Loucy (cell line): ENCODE data around the gene ATRAID.

Experiments used
- H2AFZ ChIP-seq: fragments of 200-600 bp; sonication (generic); 2 replicates; pipeline ENCODE4 v1.6.0; 2016; ENCODE audit warnings: antibody characterized with exemption, mild to moderate bottlenecking, low read length, moderate library complexity
- H3F3A ChIP-seq: fragments of 200-600 bp; 2 replicates; pipeline ENCODE4 v1.6.0; 2016; ENCODE audit warnings: antibody characterized with exemption, low read depth, mild to moderate bottlenecking
- H3K27me3 ChIP-seq: fragments of 200-600 bp; sonication (generic); 2 replicates; pipeline ENCODE4 v1.6.1; 2014; ENCODE audit warnings: low read length, mild to moderate bottlenecking; ENCODE audit not compliant: insufficient read depth, poor library complexity, severe bottlenecking
- H3K36me3 ChIP-seq: fragments of 200-600 bp; sonication (generic); 2 replicates; pipeline ENCODE4 v1.6.1; 2016; ENCODE audit warnings: low read length; ENCODE audit not compliant: insufficient read depth
- H3K4me1 ChIP-seq: fragments of 200-600 bp; sonication (generic); 2 replicates; pipeline ENCODE4 v1.5.1; 2014; ENCODE audit warnings: low read length, mild to moderate bottlenecking; ENCODE audit not compliant: insufficient read depth, poor library complexity, severe bottlenecking
- H3K4me2 ChIP-seq: fragments of 200-600 bp; sonication (generic); 2 replicates; pipeline ENCODE4 v1.6.0; 2014; ENCODE audit warnings: antibody characterized with exemption, low read length, low read depth, mild to moderate bottlenecking; ENCODE audit not compliant: poor library complexity, severe bottlenecking
- H3K4me3 ChIP-seq: fragments of 200-600 bp; sonication (generic); 2 replicates; pipeline ENCODE4 v1.5.1; 2014; ENCODE audit warnings: low read length, mild to moderate bottlenecking, mixed read lengths; ENCODE audit not compliant: poor library complexity, severe bottlenecking
- H3K79me2 ChIP-seq: fragments of 200-600 bp; sonication (generic); 2 replicates; pipeline ENCODE4 v1.6.1; 2014; ENCODE audit warnings: low read length; ENCODE audit not compliant: insufficient read depth
- H3K9ac ChIP-seq: fragments of 200-600 bp; sonication (generic); 2 replicates; pipeline ENCODE4 v1.6.0; 2014; ENCODE audit warnings: mild to moderate bottlenecking, low read depth, low read length, moderate library complexity; ENCODE audit not compliant: poor library complexity, severe bottlenecking
- H3K9me2 ChIP-seq: fragments of 200-600 bp; sonication (generic); replicated peaks from 2 replicates; pipeline ENCODE4 v1.6.1; 2016; ENCODE audit warnings: low read depth, low read length, mixed read lengths
- H3K9me3 ChIP-seq: fragments of 200-600 bp; sonication (generic); 2 replicates; pipeline ENCODE4 v1.6.1; 2014; ENCODE audit warnings: mild to moderate bottlenecking, antibody characterized with exemption, low read length, low read depth; ENCODE audit not compliant: insufficient read depth
- H4K20me1 ChIP-seq: fragments of 200-600 bp; sonication (generic); 2 replicates; pipeline ENCODE4 v1.6.0; 2014; ENCODE audit warnings: antibody characterized with exemption, low read length, mild to moderate bottlenecking; ENCODE audit not compliant: insufficient read depth, poor library complexity, severe bottlenecking
- CTCF ChIP-seq: fragments of 200-600 bp; sonication (generic); conservative IDR thresholded peaks from 2 replicates; pipeline ENCODE4 v1.5.1; 2014; ENCODE audit warnings: mild to moderate bottlenecking, antibody characterized with exemption, low read length
- EZH2phosphoT487 ChIP-seq: fragments of 200-600 bp; IDR thresholded peaks from 2 replicates; pipeline ENCODE4 v1.6.1; 2018; ENCODE audit warnings: antibody characterized with exemption, mild to moderate bottlenecking, moderate library complexity, borderline replicate concordance

The ATRAID gene

DNA sequence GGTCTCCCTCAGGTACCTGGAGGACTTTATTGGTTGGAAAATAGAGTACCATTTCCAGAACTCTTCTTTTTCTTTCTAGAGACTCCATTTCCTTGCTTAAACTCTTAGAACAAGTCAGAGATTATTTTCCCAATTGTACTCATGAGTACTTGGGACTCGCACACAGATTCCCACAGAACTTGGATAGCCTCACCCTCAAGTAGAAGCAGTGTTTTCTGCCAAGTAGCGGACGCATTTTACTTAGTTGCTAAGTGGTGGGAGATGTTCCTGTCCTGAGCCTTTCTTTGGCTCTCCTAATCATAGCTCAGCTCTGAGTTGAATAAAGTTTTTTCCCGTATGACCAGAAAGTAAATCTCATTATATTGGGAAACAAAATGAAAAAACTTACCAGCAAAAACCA is 33.8 kb downstream of the ATRAID start:
- H3K36me3 ChIP-seq, result peaks cover 41% of the 10 kb centered on the region; the same call in 1 of the 2 replicates
- no peaks in the 10 kb centered on the region for H4K20me1 ChIP-seq
- H3K79me2 ChIP-seq, result no peaks in the 10 kb centered on the region
- H3K9me2 ChIP-seq, result no peaks in the 10 kb centered on the region
- H3K27me3 ChIP-seq, result no peaks in the 10 kb centered on the region
- H3K4me2 ChIP-seq, result no peak overlapping the region
- no peak for TF ChIP-seq CTCF
- no peak for TF ChIP-seq EZH2phosphoT487
- H3K4me3 ChIP-seq, result no peak overlapping the region
- no peaks in the 10 kb centered on the region for H3K9me3 ChIP-seq
- no peaks in the 10 kb centered on the region for H3F3A ChIP-seq
- H2AFZ ChIP-seq, result no peak overlapping the region
- peaks cover 8% of the 10 kb centered on the region for H3K4me1 ChIP-seq
- no peak overlapping the region for H3K9ac ChIP-seq

DNA sequence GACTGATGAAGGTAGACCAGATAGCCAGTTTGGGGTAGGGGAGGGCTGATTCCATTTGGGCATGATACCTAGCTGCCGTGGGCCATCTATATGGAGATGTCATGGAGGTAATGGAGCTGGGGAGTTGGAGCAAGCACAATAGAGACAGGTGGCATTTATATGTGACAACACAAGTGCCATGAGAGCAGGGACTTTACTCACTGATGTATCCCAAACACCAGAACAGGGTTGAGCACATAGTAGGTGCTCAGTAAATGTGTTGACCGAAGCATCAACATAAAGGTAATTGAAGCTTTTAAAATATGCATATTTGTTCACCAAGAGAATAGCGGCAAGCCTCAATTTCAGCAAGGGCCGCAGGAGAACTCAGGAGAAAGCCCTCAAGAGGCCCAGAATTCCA is 36.1 kb downstream of the ATRAID start:
- TF ChIP-seq CTCF (no peak), EZH2phosphoT487 (no peak)
- H3K9me2 ChIP-seq, result no peaks in the 10 kb centered on the region
- no peaks in the 10 kb centered on the region for H3K79me2 ChIP-seq
- peaks cover 18% of the 10 kb centered on the region; the same call in 1 of the 2 replicates for H3K36me3 ChIP-seq
- H3K9ac ChIP-seq, result no peak overlapping the region
- H2AFZ ChIP-seq, result no peak overlapping the region
- H3K4me2 ChIP-seq, result no peak overlapping the region
- no peaks in the 10 kb centered on the region for H4K20me1 ChIP-seq
- H3K4me3 ChIP-seq, result no peak overlapping the region
- H3F3A ChIP-seq, result no peaks in the 10 kb centered on the region
- no peaks in the 10 kb centered on the region for H3K9me3 ChIP-seq
- no peaks in the 10 kb centered on the region for H3K4me1 ChIP-seq
- H3K27me3 ChIP-seq, result no peaks in the 10 kb centered on the region

DNA sequence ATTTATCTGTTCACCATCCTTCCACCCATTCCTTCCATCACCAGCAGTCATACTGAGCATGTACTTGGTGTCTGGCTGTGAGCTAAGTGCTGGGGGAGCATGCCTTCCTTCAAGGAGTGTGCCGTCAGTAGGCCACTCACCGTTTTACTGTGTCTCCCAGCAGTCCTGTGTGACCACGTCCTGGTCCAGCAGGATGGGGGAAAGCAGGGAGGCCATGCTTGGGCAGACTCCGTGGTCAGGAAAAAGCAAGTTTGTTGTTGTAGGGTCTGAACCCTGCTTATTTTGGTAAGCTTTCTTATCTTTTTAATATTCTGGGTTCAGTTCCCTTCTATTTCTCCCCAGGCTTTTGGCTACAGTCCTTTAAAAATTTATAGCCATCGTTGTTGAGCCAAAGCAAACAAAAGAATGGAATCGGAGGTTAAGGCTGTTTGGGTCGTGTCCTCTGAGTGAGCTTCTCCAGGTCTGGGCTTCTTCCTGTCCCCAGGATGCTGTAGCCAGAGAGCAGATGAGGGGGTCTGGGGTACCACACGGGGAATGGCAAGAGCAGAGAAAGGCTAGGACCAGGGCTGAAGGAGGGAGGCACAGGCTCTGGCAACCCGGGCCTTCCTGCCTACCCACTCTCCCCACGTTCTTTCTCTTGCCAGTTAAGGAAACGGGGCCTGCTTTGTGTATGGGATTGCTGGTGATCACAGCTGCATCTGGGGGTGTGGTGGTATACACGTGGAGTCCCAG is 37.5 kb downstream of the ATRAID start:
- TF ChIP-seq EZH2phosphoT487 (no peak), CTCF (no peak)

More for the DNA sequence above, 37.5 kb downstream of the ATRAID start:
- Histone ChIP-seq H3K4me1 (no peaks in the 10 kb centered on the region), H3K79me2 (no peaks in the 10 kb centered on the region), H3K36me3 (peaks cover 4% of the 10 kb centered on the region; the same call in 1 of the 2 replicates), H3K9ac (no peak overlapping the region), H3K9me2 (no peaks in the 10 kb centered on the region), H3K4me3 (no peak overlapping the region), H4K20me1 (no peaks in the 10 kb centered on the region), H3K27me3 (no peaks in the 10 kb centered on the region), H3F3A (no peaks in the 10 kb centered on the region), H3K9me3 (no peaks in the 10 kb centered on the region), H3K4me2 (no peak overlapping the region), H2AFZ (no peak overlapping the region)
